HepG2 (cell line): Measurements from ENCODE around the gene SCARB2. TPM values are rescaled to one million over a fixed set of nuclear protein-coding genes. Genes with fewer than 3 reads are reported as not detected.

Experiments used
- CBX1 ChIP-seq: IDR thresholded peaks from one replicate; pipeline ENCODE4 v1.6.1; 2016; ENCODE audit warnings: antibody characterized with exemption, low read depth
- FOSL2 ChIP-seq: sonication (generic); formaldehyde crosslinking; IDR thresholded peaks from 2 replicates; pipeline ENCODE4 v1.4.0; 2020; ENCODE audit warnings: missing genetic modification reagents
- FOXA3 ChIP-seq: IDR thresholded peaks from 2 replicates; pipeline ENCODE4 v1.6.1; 2016; ENCODE audit warnings: missing genetic modification reagents, missing compliant biosample characterization
- FOXO1 ChIP-seq: sonication (generic); formaldehyde crosslinking; IDR thresholded peaks from 2 replicates; pipeline ENCODE4 v1.4.0; 2020; ENCODE audit warnings: missing genetic modification reagents
- GABPB1 ChIP-seq: IDR thresholded peaks from 2 replicates; pipeline ENCODE4 v1.6.1; 2016; ENCODE audit warnings: mild to moderate bottlenecking, missing genetic modification reagents, moderate library complexity, missing compliant biosample characterization
- HNRNPLL ChIP-seq: fragments of 200-400 bp; formaldehyde crosslinking; IDR thresholded peaks from 2 replicates; pipeline ENCODE4 v1.6.1; 2017; ENCODE audit warnings: mild to moderate bottlenecking, low read depth, low read length; ENCODE audit not compliant: poor library complexity, severe bottlenecking
- IRF2 ChIP-seq: IDR thresholded peaks from 2 replicates; pipeline ENCODE4 v1.6.1; 2018; ENCODE audit warnings: missing genetic modification reagents, missing compliant biosample characterization
- MED1 ChIP-seq: sonication (generic); formaldehyde crosslinking; IDR thresholded peaks from 2 replicates; pipeline ENCODE4 v1.4.0; 2020; ENCODE audit warnings: missing genetic modification reagents
- MIER3 ChIP-seq: IDR thresholded peaks from 2 replicates; pipeline ENCODE4 v1.6.1; 2016; ENCODE audit warnings: missing compliant biosample characterization, borderline replicate concordance
- NKX3-1 ChIP-seq: sonication (generic); formaldehyde crosslinking; IDR thresholded peaks from 2 replicates; pipeline ENCODE4 v1.5.0; 2020; ENCODE audit warnings: missing genetic modification reagents
- RFX3 ChIP-seq: IDR thresholded peaks from 2 replicates; pipeline ENCODE4 v1.6.1; 2016; ENCODE audit warnings: missing biosample characterization, missing genetic modification reagents
- SMAD9 ChIP-seq: sonication (generic); formaldehyde crosslinking; IDR thresholded peaks from 2 replicates; pipeline ENCODE4 v1.5.1; 2020; ENCODE audit warnings: mild to moderate bottlenecking, missing genetic modification reagents
- ZIK1 ChIP-seq: sonication (generic); formaldehyde crosslinking; IDR thresholded peaks from 2 replicates; pipeline ENCODE4 v1.5.0; 2020; ENCODE audit warnings: mild to moderate bottlenecking, low read depth, missing genetic modification reagents, borderline replicate concordance
- ZNF205 ChIP-seq: IDR thresholded peaks from 2 replicates; pipeline ENCODE4 v1.6.1; 2018; ENCODE audit warnings: missing biosample characterization, missing genetic modification reagents
- ZNF333 ChIP-seq: sonication (generic); formaldehyde crosslinking; IDR thresholded peaks from 2 replicates; pipeline ENCODE4 v1.4.0; 2020; ENCODE audit warnings: mild to moderate bottlenecking, missing genetic modification reagents, borderline replicate concordance
- ZNF569 ChIP-seq: sonication (generic); formaldehyde crosslinking; IDR thresholded peaks from 2 replicates; pipeline ENCODE4 v1.5.0; 2020; ENCODE audit warnings: mild to moderate bottlenecking, missing genetic modification reagents, moderate library complexity, borderline replicate concordance
- ZNF607 ChIP-seq: sonication (generic); formaldehyde crosslinking; IDR thresholded peaks from 2 replicates; pipeline ENCODE4 v1.5.1; 2020; ENCODE audit warnings: missing genetic modification reagents, mild to moderate bottlenecking, borderline replicate concordance
- ZNF75D ChIP-seq: sonication (generic); formaldehyde crosslinking; IDR thresholded peaks from 2 replicates; pipeline ENCODE4 v1.8.1; 2023; ENCODE audit warnings: missing genetic modification reagents, mild to moderate bottlenecking, borderline replicate concordance
- ZNF790 ChIP-seq: sonication (generic); formaldehyde crosslinking; IDR thresholded peaks from 2 replicates; pipeline ENCODE4 v1.8.0; 2022; ENCODE audit warnings: missing genetic modification reagents, mild to moderate bottlenecking, borderline replicate concordance
- polyA plus RNA-seq, 8 experiments: library from polyadenylated mRNA; depleted of rRNA in 3 of 8; stranded (reverse) in 7 of 8; unstranded in 1 of 8; fragments of >200 nt; fragmentation: Illumina TruSeq in 4 of 8; extraction: Trizol in 4 of 8; gene quantifications; 2 replicates each; pipeline versions ENCODE4 v1.2.1 to v1.2.3, GENCODE V29; 2011 to 2016; ENCODE audit warnings: low read depth in 4 of 8, missing spikeins in 1 of 8, mixed read lengths in 1 of 8; ENCODE audit not compliant: insufficient read depth in 1 of 8
- total RNA-seq, 5 experiments: library from RNA; depleted of rRNA; stranded (reverse); fragments of >200 nt; fragmentation: Illumina TruSeq; extraction: Trizol; gene quantifications; 2 replicates each; pipeline ENCODE4 v1.2.3, GENCODE V29; 2016; ENCODE audit warnings: low read depth in 1 of 5
- TF ChIP-seq, protein P1 (sequence below): sonication (generic); formaldehyde crosslinking; IDR thresholded peaks from 2 replicates; pipeline ENCODE4 v1.9.0; 2022; ENCODE audit warnings: low read depth, missing genetic modification reagents
- TF ChIP-seq, protein P2 (sequence below): sonication (generic); formaldehyde crosslinking; conservative IDR thresholded peaks from 2 replicates; pipeline ENCODE4 v1.8.0; 2022; ENCODE audit warnings: mild to moderate bottlenecking, moderate library complexity, missing genetic modification reagents
- TF ChIP-seq, protein P3 (sequence below), 2 experiments: sonication (generic) in 1 of 2; formaldehyde crosslinking in 1 of 2; IDR thresholded peaks; 2 replicates each; pipeline versions ENCODE4 v1.4.0 to v1.6.1; 2018 to 2020; ENCODE audit warnings: missing genetic modification reagents in 2 of 2, borderline replicate concordance in 1 of 2, low read depth in 1 of 2, mild to moderate bottlenecking in 1 of 2, missing biosample characterization in 1 of 2
- TF ChIP-seq, protein P4 (sequence below): sonication (generic); formaldehyde crosslinking; IDR thresholded peaks from 2 replicates; pipeline ENCODE4 v1.5.0; 2020; ENCODE audit warnings: missing genetic modification reagents

Gene SCARB2
- total and polyA plus RNA-seq, 2 of the 13 experiments (the other 11 are each of a cell fraction or from before 2014, with no cell fraction given), result 40.6 to 43.4 TPM

DNA sequence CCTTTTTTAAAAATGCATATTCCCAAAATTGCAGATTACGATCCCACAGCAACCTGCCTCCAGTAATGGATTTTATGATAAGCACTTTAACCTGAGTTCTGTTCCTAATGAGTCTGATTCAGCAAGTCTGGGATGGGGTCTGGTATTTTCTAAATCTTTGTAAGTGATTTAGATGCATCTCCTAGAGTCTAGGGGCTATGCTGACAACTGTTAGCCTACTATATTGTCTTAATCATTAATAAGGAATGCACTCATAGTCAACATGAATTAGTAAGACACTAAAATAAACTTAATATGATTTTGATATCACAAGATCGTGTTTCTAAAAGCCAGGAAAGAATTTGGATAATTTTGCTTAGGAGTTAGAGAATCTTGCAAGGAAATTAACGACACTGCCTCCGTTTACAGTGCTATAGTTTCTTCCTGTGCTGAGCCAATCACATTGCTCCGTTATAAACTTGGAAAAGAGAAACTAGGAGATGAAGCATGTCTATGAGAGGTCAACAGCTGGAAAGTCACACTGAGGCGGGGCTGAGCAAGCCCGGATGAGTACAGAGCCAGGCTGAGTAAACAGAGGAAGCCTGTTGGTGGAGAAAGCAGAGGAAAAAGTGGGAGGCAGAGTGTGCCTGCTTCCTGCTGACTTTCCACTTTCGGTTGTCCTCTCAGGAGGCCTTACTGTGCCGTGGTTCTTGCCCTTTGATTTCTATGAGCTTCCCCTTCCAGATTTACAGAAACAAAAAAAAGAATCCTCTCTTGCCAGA is 5.4 kb downstream of the SCARB2 start (continued):
- TF ChIP-seq ZNF75D, result no peak
- no peak for TF ChIP-seq HNRNPLL
- peak; percentile 75 for TF ChIP-seq FOSL2 (CRISPR knock-in tag)
- TF ChIP-seq, protein P1, sequence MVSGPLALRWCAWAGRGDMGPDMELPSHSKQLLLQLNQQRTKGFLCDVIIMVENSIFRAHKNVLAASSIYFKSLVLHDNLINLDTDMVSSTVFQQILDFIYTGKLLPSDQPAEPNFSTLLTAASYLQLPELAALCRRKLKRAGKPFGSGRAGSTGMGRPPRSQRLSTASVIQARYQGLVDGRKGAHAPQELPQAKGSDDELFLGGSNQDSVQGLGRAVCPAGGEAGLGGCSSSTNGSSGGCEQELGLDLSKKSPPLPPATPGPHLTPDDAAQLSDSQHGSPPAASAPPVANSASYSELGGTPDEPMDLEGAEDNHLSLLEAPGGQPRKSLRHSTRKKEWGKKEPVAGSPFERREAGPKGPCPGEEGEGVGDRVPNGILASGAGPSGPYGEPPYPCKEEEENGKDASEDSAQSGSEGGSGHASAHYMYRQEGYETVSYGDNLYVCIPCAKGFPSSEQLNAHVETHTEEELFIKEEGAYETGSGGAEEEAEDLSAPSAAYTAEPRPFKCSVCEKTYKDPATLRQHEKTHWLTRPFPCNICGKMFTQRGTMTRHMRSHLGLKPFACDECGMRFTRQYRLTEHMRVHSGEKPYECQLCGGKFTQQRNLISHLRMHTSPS (CRISPR knock-in tag), result no peak
- peak; percentile 80; the same call in 1 of the 2 replicates for TF ChIP-seq ZNF205 (CRISPR knock-in tag)
- TF ChIP-seq, protein P2, sequence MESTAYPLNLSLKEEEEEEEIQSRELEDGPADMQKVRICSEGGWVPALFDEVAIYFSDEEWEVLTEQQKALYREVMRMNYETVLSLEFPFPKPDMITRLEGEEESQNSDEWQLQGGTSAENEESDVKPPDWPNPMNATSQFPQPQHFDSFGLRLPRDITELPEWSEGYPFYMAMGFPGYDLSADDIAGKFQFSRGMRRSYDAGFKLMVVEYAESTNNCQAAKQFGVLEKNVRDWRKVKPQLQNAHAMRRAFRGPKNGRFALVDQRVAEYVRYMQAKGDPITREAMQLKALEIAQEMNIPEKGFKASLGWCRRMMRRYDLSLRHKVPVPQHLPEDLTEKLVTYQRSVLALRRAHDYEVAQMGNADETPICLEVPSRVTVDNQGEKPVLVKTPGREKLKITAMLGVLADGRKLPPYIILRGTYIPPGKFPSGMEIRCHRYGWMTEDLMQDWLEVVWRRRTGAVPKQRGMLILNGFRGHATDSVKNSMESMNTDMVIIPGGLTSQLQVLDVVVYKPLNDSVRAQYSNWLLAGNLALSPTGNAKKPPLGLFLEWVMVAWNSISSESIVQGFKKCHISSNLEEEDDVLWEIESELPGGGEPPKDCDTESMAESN (CRISPR knock-in tag), result no peak
- no peak for TF ChIP-seq ZNF569 (CRISPR knock-in tag)
- TF ChIP-seq GABPB1 (CRISPR knock-in tag), result peak; percentile 46; the same call in 1 of the 2 replicates
- TF ChIP-seq NKX3-1 (CRISPR knock-in tag), result no peak
- no peak for TF ChIP-seq SMAD9 (CRISPR knock-in tag)
- TF ChIP-seq, protein P3, sequence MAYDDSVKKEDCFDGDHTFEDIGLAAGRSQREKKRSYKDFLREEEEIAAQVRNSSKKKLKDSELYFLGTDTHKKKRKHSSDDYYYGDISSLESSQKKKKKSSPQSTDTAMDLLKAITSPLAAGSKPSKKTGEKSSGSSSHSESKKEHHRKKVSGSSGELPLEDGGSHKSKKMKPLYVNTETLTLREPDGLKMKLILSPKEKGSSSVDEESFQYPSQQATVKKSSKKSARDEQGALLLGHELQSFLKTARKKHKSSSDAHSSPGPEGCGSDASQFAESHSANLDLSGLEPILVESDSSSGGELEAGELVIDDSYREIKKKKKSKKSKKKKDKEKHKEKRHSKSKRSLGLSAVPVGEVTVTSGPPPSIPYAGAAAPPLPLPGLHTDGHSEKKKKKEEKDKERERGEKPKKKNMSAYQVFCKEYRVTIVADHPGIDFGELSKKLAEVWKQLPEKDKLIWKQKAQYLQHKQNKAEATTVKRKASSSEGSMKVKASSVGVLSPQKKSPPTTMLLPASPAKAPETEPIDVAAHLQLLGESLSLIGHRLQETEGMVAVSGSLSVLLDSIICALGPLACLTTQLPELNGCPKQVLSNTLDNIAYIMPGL (CRISPR knock-in tag; IDR thresholded peaks at IDR 0.05; ENCODE audit: borderline replicate concordance in 1 of 2, low read depth in 1 of 2), result 0 out of 4 replicates have a peak, but pooled peaks of 1 of the 2 experiments have one; percentile 43
- no peak for TF ChIP-seq CBX1
- no peak for TF ChIP-seq ZNF333 (CRISPR knock-in tag)
- TF ChIP-seq ZNF790, result no peak
- TF ChIP-seq, protein P4, sequence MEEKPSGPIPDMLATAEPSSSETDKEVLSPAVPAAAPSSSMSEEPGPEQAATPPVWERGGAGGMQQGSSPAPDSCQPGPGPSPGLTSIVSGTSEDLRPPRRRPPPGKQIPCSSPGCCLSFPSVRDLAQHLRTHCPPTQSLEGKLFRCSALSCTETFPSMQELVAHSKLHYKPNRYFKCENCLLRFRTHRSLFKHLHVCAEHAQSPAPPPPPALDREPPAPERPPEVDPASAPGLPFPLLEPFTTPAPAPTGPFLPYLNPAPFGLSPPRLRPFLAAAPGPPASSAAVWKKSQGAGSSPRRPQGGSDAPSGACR, result no peak
- no peak for TF ChIP-seq RFX3 (CRISPR knock-in tag)
- TF ChIP-seq FOXO1 (CRISPR knock-in tag), result peak; percentile 69
- peak; percentile 84; the same call in 1 of the 2 replicates for TF ChIP-seq MIER3 (CRISPR knock-in tag)
- peak; percentile 97 for TF ChIP-seq FOXA3 (CRISPR knock-in tag)
- TF ChIP-seq ZIK1, result no peak
- TF ChIP-seq ZNF607 (CRISPR knock-in tag), result peak; percentile 47; the same call in 1 of the 2 replicates
- peak; percentile 98 for TF ChIP-seq IRF2 (CRISPR knock-in tag)
- peak; percentile 72 for TF ChIP-seq MED1 (CRISPR knock-in tag)
